Measurements from ENCODE around the gene ACSM6.

GRCh38 chr10:95229724-95230627 lies 35.9 kb downstream of the ACSM6 start:
- TF ChIP-seq CTCF (conservative IDR thresholded peaks at IDR 0.05; ENCODE audit: low read depth, low read length), result no peak
- TF ChIP-seq EZH2 (IDR thresholded peaks at IDR 0.05; ENCODE audit: borderline replicate concordance, low read depth, low read length, poor library complexity, severe bottlenecking), result no peak

Data from A673 (cell line).